ENCODE data around the gene AGGF1. TPM values are rescaled to one million over a fixed set of nuclear protein-coding genes. Genes with fewer than 3 reads are reported as not detected.

AGGF1 gene
- total RNA-seq, 1 experiment from 2014 or later, result 23.2 TPM

- no peak overlapping the region for H3K4me3 Mint-ChIP-seq
- POLR2A ChIA-PET, result no interaction called here
- ATAC-seq, result no peak
Observed at GRCh38 chr5:77016962-77017361, 13.2 kb upstream of the AGGF1 start.

More at GRCh38 chr5:77016962-77017361, 13.2 kb upstream of the AGGF1 start:
- DNase-seq (ENCODE audit: low spot score), result no peak
- no peaks in the 10 kb centered on the region for H3K36me3 Mint-ChIP-seq
- H3K4me1 Mint-ChIP-seq, result no peaks in the 10 kb centered on the region
- CTCF ChIA-PET, result interaction anchor here (1.1 to 1.5 kb wide), 4 partner anchors 142 to 151 kb away, joined by 3 to 24 read pairs (median 4); no protein-coding TSS in a partner anchor
- no peaks in the 10 kb centered on the region for H3K27me3 Mint-ChIP-seq (ENCODE audit: low read depth)
- TF ChIP-seq ZNF232 (CRISPR knock-in tag; IDR thresholded peaks at IDR 0.05) (no peak), ELF4 (CRISPR knock-in tag; IDR thresholded peaks at IDR 0.05; ENCODE audit: low read depth) (no peak), ZNF281 (CRISPR knock-in tag; IDR thresholded peaks at IDR 0.05) (no peak), CREM (CRISPR knock-in tag; IDR thresholded peaks at IDR 0.05) (no peak), CTCF (IDR thresholded peaks at IDR 0.05) (no peak), IRF2 (CRISPR knock-in tag; IDR thresholded peaks at IDR 0.05; ENCODE audit: borderline replicate concordance, low read depth) (no peak), ERG (CRISPR knock-in tag; IDR thresholded peaks at IDR 0.05) (no peak), TEAD1 (CRISPR knock-in tag; IDR thresholded peaks at IDR 0.05) (no peak), JUN (CRISPR knock-in tag; IDR thresholded peaks at IDR 0.05) (no peak), ESRRA (CRISPR knock-in tag; IDR thresholded peaks at IDR 0.05; ENCODE audit: borderline replicate concordance) (no peak), ZNF532 (CRISPR knock-in tag; IDR thresholded peaks at IDR 0.05; ENCODE audit: borderline replicate concordance) (no peak), ATF6 (CRISPR knock-in tag; IDR thresholded peaks at IDR 0.05) (no peak), AR (CRISPR knock-in tag; IDR thresholded peaks at IDR 0.05) (no peak), ZNF219 (CRISPR knock-in tag; IDR thresholded peaks at IDR 0.05; ENCODE audit: borderline replicate concordance) (no peak), MLX (CRISPR knock-in tag; IDR thresholded peaks at IDR 0.05) (no peak), ARID4B (CRISPR knock-in tag; IDR thresholded peaks at IDR 0.05; ENCODE audit: borderline replicate concordance) (no peak), SMAD3 (CRISPR knock-in tag; IDR thresholded peaks at IDR 0.05; ENCODE audit: borderline replicate concordance) (no peak)
- H3K9me3 Mint-ChIP-seq, result peaks cover 5% of the 10 kb centered on the region
- H3K27ac Mint-ChIP-seq, result no peak overlapping the region
